Endometrial microvascular endothelial cells (primary cell): ENCODE results near the gene STX18. TPM values are rescaled to one million over a fixed set of nuclear protein-coding genes. Genes with fewer than 3 reads are reported as not detected.

Experiments
- in situ Hi-C: cut with HindIII; loops from 2 replicates; pipeline ENCODE4 v1.10.0; 2017; ENCODE audit warnings: low sequenced_read_pairs, low pct_unique_long_range_greater_than_20kb; ENCODE audit errors: inconsistent ontology term
- total RNA-seq: library from RNA; depleted of rRNA; stranded (reverse); fragments of >200 nt; gene quantifications from one replicate; pipeline ENCODE4 v1.2.3, GENCODE V29; 2015; ENCODE audit errors: inconsistent ontology term

Gene STX18
- total RNA-seq, 1 donor from 2014 or later = 20.4 TPM

- in situ Hi-C loops = no loop called here
Measured at GRCh38 chr4:4413806-4414205, 128.0 kb downstream of the STX18 start.

- in situ Hi-C loops = no loop called here
Measured at GRCh38 chr4:4413373-4413725, 128.5 kb downstream of the STX18 start.

- in situ Hi-C loops = no loop called here
Measured at GRCh38 chr4:4412641-4413372, 129.0 kb downstream of the STX18 start.

GRCh38 chr4:4411906-4412305, 129.9 kb downstream of the STX18 start:
- in situ Hi-C loops = no loop called here

DNA sequence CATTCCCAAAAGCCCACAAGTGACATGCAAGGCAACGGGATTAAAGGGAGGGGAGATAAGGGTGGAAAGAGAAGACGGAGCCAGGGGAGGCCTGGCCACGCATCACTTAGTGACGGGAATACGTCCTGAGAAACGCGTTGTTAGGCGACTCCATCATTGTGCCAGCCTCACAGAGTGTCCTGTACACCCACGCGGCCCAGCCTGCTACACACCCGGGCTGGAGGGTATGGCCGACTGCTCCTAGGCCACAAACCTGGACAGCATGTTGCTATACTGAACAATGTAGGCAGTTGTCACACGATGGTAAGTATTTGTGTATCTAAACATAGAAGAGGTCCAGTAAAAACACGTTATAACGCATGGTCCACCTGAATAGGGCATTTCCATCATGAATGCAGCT, 131.6 kb downstream of the STX18 start:
- in situ Hi-C loops = no loop called here

DNA sequence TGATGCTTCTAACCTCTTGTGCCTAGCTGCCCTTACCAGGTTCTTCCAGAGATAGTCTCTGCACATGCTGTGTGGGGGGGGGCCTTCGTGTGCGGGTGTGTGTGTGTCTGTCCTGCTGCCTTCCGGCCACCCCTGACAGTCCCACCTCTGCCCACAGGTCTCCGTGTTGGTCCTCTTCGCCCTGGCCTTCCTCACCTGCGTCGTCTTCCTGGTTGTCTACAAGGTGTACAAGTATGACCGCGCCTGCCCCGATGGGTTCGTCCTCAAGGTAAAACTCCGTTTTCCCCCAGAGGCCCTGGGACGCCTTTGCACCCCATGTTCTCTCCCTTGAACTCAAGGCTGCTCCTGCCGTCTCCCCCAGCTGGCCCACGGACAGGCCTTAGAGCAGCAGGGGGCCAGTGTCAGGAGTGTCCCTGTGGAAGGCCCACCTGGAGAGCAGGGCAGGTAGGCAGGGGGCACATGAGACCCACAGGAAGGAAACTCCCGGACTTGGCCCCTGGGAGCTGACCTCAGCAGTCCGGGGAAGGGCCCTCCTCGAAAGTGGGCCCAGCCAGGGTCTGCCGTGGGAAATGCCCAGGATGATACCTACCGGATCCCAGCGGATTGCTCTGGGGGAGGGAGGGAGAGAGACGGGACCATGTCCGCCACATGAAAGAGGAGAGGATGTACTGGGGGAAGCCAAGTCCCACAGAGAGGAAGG, 132.3 kb downstream of the STX18 start:
- in situ Hi-C loops = no loop called here

DNA sequence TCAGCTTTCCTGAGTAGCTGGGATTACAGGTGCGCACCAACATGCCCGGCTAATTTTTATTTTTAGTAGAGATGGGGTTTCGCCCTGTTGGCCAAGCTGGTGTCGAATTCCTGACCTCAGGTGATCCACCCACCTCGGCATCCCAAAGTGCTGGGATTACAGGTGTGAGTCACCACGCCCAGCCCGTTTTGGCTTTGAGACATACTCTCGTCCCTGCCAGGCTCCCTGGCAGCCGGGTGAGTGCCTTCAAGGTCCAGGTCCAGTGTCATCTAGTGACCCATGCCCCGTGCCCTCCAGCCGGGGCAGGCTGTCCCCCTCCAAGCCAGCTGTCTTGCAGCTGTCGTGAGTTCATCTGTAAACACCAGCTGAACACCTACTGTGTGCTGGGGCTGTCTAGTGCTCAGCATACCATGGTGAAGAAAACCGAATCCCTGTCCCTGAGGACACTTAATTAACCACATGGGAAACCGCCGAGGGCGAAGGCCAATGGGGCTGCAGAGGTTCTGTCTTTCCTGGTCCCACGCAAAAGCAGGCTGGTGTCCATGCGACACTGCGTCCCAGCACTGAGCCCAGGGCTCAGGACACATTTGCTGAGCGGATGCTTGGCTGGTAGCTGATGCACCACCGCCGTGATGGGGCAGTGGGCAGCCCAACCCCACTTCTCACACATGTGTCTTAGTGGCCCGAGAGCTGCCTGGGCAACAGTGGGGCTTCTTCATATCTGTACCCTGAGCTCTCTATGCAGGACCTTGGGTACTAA, 133.1 kb downstream of the STX18 start:
- in situ Hi-C loops = no loop called here

DNA sequence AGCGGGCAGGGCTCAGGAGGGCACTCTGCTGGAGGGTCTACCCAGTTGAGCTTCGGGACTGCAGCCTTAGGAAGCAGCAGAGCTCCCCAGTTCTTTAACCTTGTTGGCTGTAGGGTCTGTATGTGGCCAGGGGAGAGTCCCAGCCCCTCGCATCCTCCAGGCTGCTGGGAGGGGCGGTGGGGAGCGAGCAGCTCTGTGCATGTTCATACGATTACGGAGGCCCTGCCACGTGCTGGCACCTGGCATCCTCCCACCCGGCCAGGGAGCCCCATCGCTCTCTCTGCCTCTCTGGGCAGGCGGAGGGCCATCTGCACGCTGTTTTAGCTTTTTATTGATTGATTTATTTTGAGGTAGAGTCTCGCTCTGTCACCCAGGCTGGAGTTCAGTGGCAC, 133.7 kb downstream of the STX18 start:
- in situ Hi-C loops = no loop called here

- in situ Hi-C loops = no loop called here
Measured at GRCh38 chr4:4407299-4408131, 134.3 kb downstream of the STX18 start.

GRCh38 chr4:4406455-4407298, 135.2 kb downstream of the STX18 start:
- in situ Hi-C loops = no loop called here

GRCh38 chr4:4405358-4405962, 136.4 kb downstream of the STX18 start:
- in situ Hi-C loops = no loop called here

DNA sequence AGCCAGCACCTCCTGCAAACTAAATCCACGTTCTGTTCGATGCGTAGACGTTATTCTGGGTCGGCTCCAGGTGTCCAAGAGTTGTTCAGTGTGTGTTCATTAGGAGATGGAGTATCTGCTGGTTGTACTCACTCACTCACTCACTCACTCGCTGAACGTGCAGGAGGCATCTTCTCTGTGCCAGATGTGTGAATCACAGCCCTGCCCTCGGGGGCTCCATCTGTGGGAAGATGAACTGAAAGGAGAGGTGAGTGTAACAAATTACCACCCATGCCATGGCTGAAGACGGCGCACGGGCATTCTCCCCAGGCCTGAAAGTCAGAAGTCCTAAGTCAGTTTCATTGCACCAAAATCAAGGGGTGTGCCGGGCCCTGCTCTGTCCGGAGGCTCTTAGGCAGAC, 138.9 kb downstream of the STX18 start:
- in situ Hi-C loops = no loop called here

- in situ Hi-C loops = no loop called here
Measured at GRCh38 chr4:4401036-4401435, 140.8 kb downstream of the STX18 start.

DNA sequence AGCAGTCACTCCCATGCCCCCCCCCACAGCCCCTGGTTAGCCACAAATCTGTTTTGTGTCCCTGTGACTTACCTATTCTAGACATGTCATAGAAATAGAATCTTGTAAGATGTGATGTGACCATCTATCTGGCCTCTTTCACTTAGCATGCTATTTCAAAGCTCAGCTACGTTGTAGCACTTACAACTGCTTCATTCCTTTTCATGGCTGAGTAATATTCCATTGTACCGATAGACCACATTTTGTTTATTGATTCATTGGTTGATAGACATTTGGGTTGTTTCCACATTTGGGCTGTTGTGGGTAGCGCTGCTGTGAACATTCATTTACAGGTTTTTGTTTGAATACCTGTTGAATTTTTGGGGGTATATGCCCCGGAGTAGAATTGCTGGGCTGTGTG, 143.4 kb downstream of the STX18 start:
- in situ Hi-C loops = no loop called here

GRCh38 chr4:4397441-4397819, 144.4 kb downstream of the STX18 start:
- in situ Hi-C loops = no loop called here

DNA sequence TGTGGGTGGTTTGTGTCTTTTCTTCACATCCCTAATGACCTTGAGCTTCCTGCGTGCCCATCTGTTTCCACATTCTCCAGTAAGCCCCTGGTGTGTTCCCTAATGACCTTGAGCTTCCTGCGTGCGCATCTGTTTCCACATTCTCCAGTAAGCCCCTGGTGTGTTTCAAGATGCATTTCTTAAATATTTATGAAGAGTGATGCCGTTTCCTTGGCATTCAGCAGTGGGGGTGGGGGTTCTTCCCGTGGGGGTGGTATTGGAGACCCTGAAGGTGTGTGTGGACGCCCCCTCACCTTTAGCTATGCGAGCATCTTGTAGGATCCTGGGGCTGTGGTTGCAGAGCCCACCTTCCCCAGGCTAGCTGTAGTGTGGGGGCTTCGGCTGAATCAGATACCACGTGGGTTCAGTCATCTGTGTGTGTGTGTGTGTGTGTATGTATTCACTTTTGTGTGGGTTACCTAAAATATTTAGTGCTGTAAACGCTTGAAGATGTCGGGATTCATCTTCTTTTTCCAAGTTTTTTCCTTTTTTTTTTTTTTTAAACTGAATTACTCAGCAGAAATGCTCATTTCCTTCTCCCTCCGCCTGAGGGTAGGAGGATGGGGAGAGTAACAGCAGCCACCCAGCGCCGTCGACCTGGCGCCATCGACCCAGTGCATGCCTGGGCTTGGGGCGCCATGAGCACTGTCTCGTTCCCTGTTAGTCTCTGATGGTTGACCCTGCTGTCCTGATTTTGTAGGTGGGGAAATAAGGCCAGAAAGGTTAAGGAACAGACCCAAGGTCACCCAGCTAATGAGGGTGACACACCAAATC, 145.0 kb downstream of the STX18 start:
- in situ Hi-C loops = no loop called here
